Measurements from ENCODE around the gene MYO1C.

MYO1C gene

DNA sequence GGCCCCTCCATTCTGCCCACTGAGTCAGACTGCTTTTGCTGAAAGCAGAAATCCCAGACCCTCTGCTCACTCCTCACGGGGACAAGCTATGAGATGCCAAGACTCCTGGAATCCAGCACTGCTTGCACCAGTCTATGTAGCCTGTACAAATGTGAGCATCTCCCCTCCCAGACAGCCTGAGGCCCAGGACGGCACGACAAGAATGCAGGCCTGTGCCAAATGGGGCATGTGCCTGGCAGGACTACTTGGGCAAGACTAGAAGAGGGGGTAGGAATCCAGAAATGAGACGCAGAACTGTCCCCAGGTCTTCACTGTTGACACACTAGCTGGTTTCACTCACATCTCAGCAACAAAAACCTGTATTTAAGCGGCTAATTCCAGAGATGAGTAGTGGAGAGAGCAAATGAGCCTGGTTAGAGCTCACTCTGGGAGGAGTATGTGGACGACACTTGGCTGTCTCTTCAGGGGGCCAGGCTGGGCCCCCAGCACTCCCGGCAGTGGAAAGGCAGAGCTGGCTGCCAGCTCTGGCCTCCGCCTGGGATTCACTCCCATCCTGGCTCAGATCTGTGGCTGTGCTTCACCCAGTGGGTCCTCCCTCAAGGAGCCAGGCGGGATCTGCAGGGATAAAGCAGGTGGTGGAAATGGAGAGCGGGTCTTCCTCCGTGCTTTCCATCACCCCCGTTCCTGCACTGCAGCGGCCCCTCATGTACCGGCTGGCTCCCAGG, 2.9 kb upstream of the MYO1C start:
- no peaks in the 10 kb centered on the region for H3K79me2 ChIP-seq (ENCODE audit: insufficient read depth, low read length)
- no peak overlapping the region for H3K9ac ChIP-seq (ENCODE audit: low read length)

GRCh38 chr17:1494736-1495253, 2.3 kb upstream of the MYO1C start:
- no peaks in the 10 kb centered on the region for H3K9me2 ChIP-seq (replicated peaks; ENCODE audit: insufficient read depth, low read length)
- no peaks in the 10 kb centered on the region for H3K79me2 ChIP-seq (ENCODE audit: insufficient read depth, low read length)
- no peaks in the 10 kb centered on the region for H3K36me3 ChIP-seq (ENCODE audit: low read length)
- H3K4me3 ChIP-seq (ENCODE audit: insufficient read depth, low read length, poor library complexity, severe bottlenecking): no peak overlapping the region
- 0 out of 2 replicates have a peak, but pooled peaks cover 6% of the 10 kb centered on the region for H3F3A ChIP-seq (ENCODE audit: insufficient read depth)
- H3K9ac ChIP-seq (ENCODE audit: low read length): no peak overlapping the region
- no peak for TF ChIP-seq EZH2phosphoT487 (conservative IDR thresholded peaks at IDR 0.05; ENCODE audit: low read length)
- no peak for TF ChIP-seq CTCF (IDR thresholded peaks at IDR 0.05; ENCODE audit: insufficient read depth, low read length, poor library complexity, severe bottlenecking)
- no peaks in the 10 kb centered on the region for H3K9me3 ChIP-seq (ENCODE audit: insufficient read depth, low read length)
- no peak overlapping the region for H3K4me2 ChIP-seq (ENCODE audit: low read depth, low read length, poor library complexity, severe bottlenecking)
- no peaks in the 10 kb centered on the region for H4K20me1 ChIP-seq (ENCODE audit: low read depth, low read length)
- H3K27ac ChIP-seq (ENCODE audit: low read depth, low read length): no peak overlapping the region
- no peaks in the 10 kb centered on the region for H3K27me3 ChIP-seq (ENCODE audit: low read length)
- no peak overlapping the region for H2AFZ ChIP-seq (ENCODE audit: low read depth, low read length, severe bottlenecking)

More for the DNA sequence above, 2.9 kb upstream of the MYO1C start:
- Histone ChIP-seq H3K9me3 (ENCODE audit: insufficient read depth, low read length) (no peaks in the 10 kb centered on the region), H3K36me3 (ENCODE audit: low read length) (no peaks in the 10 kb centered on the region), H4K20me1 (ENCODE audit: low read depth, low read length) (no peaks in the 10 kb centered on the region), H3K27me3 (ENCODE audit: low read length) (no peaks in the 10 kb centered on the region), H2AFZ (ENCODE audit: low read depth, low read length, severe bottlenecking) (no peak overlapping the region), H3K4me2 (ENCODE audit: low read depth, low read length, poor library complexity, severe bottlenecking) (no peak overlapping the region), H3F3A (ENCODE audit: insufficient read depth) (0 out of 2 replicates have a peak, but pooled peaks cover 2% of the 10 kb centered on the region), H3K4me3 (ENCODE audit: insufficient read depth, low read length, poor library complexity, severe bottlenecking) (no peak overlapping the region), H3K9me2 (replicated peaks; ENCODE audit: insufficient read depth, low read length) (no peaks in the 10 kb centered on the region), H3K27ac (ENCODE audit: low read depth, low read length) (no peak overlapping the region)
- TF ChIP-seq CTCF (IDR thresholded peaks at IDR 0.05; ENCODE audit: insufficient read depth, low read length, poor library complexity, severe bottlenecking) (no peak), EZH2phosphoT487 (conservative IDR thresholded peaks at IDR 0.05; ENCODE audit: low read length) (no peak)

DNA sequence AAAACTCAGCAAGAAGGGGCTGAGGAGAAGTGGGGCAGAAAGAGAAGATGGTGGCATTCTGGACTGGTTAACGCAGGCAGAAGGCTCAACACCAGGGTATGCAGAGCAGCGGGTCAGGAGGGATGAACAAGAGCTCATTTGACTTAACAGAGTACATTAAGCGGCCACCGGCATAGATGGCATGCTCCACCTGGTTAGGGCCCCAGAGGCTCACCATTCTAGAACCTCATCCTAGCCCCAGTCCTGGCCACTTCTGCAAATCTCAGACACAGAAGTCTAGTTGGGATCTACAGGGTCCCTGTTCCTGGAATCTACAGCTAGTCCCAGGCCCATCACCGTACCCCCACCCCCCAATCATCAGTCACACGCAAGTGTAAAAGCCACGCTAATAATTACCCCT, 1.7 kb upstream of the MYO1C start:
- TF ChIP-seq CTCF (IDR thresholded peaks at IDR 0.05; ENCODE audit: insufficient read depth, low read length, poor library complexity, severe bottlenecking): no peak
- TF ChIP-seq EZH2phosphoT487 (conservative IDR thresholded peaks at IDR 0.05; ENCODE audit: low read length): no peak
- H3K27me3 ChIP-seq (ENCODE audit: low read length): no peaks in the 10 kb centered on the region
- no peak overlapping the region for H3K9ac ChIP-seq (ENCODE audit: low read length)
- H3K79me2 ChIP-seq (ENCODE audit: insufficient read depth, low read length): no peaks in the 10 kb centered on the region
- H3K9me3 ChIP-seq (ENCODE audit: insufficient read depth, low read length): no peaks in the 10 kb centered on the region
- 0 out of 2 replicates have a peak, but pooled peaks cover 7% of the 10 kb centered on the region for H3F3A ChIP-seq (ENCODE audit: insufficient read depth)
- no peaks in the 10 kb centered on the region for H3K36me3 ChIP-seq (ENCODE audit: low read length)
- H3K4me2 ChIP-seq (ENCODE audit: low read depth, low read length, poor library complexity, severe bottlenecking): no peak overlapping the region
- H3K27ac ChIP-seq (ENCODE audit: low read depth, low read length): no peak overlapping the region
- no peak overlapping the region for H3K4me3 ChIP-seq (ENCODE audit: insufficient read depth, low read length, poor library complexity, severe bottlenecking)
- no peak overlapping the region for H2AFZ ChIP-seq (ENCODE audit: low read depth, low read length, severe bottlenecking)
- H3K9me2 ChIP-seq (replicated peaks; ENCODE audit: insufficient read depth, low read length): no peaks in the 10 kb centered on the region
- no peaks in the 10 kb centered on the region for H4K20me1 ChIP-seq (ENCODE audit: low read depth, low read length)
